WTC11 (cell line): ENCODE measurements around the gene VWA8. TPM values are rescaled to one million over a fixed set of nuclear protein-coding genes. Genes with fewer than 3 reads are reported as not detected.

Source experiments
- ATAC-seq: fragments of 200-7000 bp; cut with Tn5 transposase; 2 replicates; pipeline ENCODE4 v1.10.0; 2021; ENCODE audit warnings: mild to moderate bottlenecking, moderate library complexity
- CTCF ChIA-PET: fragments of 300-600 bp; sonication (Branson Sonifier 250); formaldehyde crosslinking; loops from one replicate; lab custom pipeline; 2021; ENCODE audit warnings: antibody characterized with exemption; lab: Charles Lee
- POLR2A ChIA-PET: fragments of 350-600 bp; sonication (Branson Sonifier 250); formaldehyde crosslinking; loops from one replicate; lab custom pipeline; 2021; ENCODE audit warnings: antibody characterized with exemption; lab: Charles Lee
- DNase-seq: peaks from one replicate; pipeline ENCODE4 v3.0.0; 2021; ENCODE audit warnings: low spot score
- H3K27ac Mint-ChIP-seq: 2 replicates; pipeline ENCODE4 v1.8.0; 2021; ENCODE audit warnings: mixed read lengths
- H3K27me3 Mint-ChIP-seq: 2 replicates; pipeline ENCODE4 v1.8.0; 2021; ENCODE audit warnings: low read depth, mild to moderate bottlenecking, moderate library complexity, mixed read lengths
- H3K36me3 Mint-ChIP-seq: 2 replicates; pipeline ENCODE4 v1.8.0; 2021; ENCODE audit warnings: mixed read lengths
- H3K4me1 Mint-ChIP-seq: 2 replicates; pipeline ENCODE4 v1.8.0; 2022; ENCODE audit warnings: mixed read lengths
- H3K4me3 Mint-ChIP-seq: 2 replicates; pipeline ENCODE4 v1.8.0; 2021; ENCODE audit warnings: mild to moderate bottlenecking, moderate library complexity, mixed read lengths
- H3K9me3 Mint-ChIP-seq: 2 replicates; pipeline ENCODE4 v1.8.0; 2021; ENCODE audit warnings: mixed read lengths
- ATF2 ChIP-seq: sonication (generic); formaldehyde crosslinking; IDR thresholded peaks from 2 replicates; pipeline ENCODE4 v1.8.1; 2022; ENCODE audit warnings: low read depth, missing genetic modification reagents, borderline replicate concordance
- ATF6 ChIP-seq: sonication (generic); formaldehyde crosslinking; IDR thresholded peaks from 2 replicates; pipeline ENCODE4 v1.8.1; 2023; ENCODE audit warnings: mild to moderate bottlenecking, missing genetic modification reagents
- CBFB ChIP-seq: sonication (generic); formaldehyde crosslinking; IDR thresholded peaks from 2 replicates; pipeline ENCODE4 v1.8.1; 2022; ENCODE audit warnings: mild to moderate bottlenecking, low read depth, missing genetic modification reagents
- E2F5 ChIP-seq: sonication (generic); formaldehyde crosslinking; IDR thresholded peaks from 2 replicates; pipeline ENCODE4 v1.8.1; 2022; ENCODE audit warnings: mild to moderate bottlenecking, moderate library complexity, missing genetic modification reagents
- ESRRA ChIP-seq: sonication (generic); formaldehyde crosslinking; IDR thresholded peaks from 2 replicates; pipeline ENCODE4 v1.8.1; 2022; ENCODE audit warnings: mild to moderate bottlenecking, missing genetic modification reagents, borderline replicate concordance
- HMGXB4 ChIP-seq: sonication (generic); formaldehyde crosslinking; IDR thresholded peaks from 2 replicates; pipeline ENCODE4 v1.8.1; 2023; ENCODE audit warnings: mild to moderate bottlenecking, moderate library complexity, missing genetic modification reagents
- MLX ChIP-seq: sonication (generic); formaldehyde crosslinking; IDR thresholded peaks from 2 replicates; pipeline ENCODE4 v1.8.1; 2023; ENCODE audit warnings: mild to moderate bottlenecking, missing genetic modification reagents, moderate library complexity
- MXD4 ChIP-seq: fragments of 250-450 bp; sonication (Bioruptor Pico); IDR thresholded peaks from 2 replicates; pipeline ENCODE4 v1.8.0; 2021; ENCODE audit warnings: mild to moderate bottlenecking, moderate library complexity, borderline replicate concordance
- SP1 ChIP-seq: sonication (generic); formaldehyde crosslinking; conservative IDR thresholded peaks from 2 replicates; pipeline ENCODE4 v1.8.1; 2022; ENCODE audit warnings: missing genetic modification reagents
- USF1 ChIP-seq: sonication (generic); formaldehyde crosslinking; IDR thresholded peaks from 2 replicates; pipeline ENCODE4 v1.8.0; 2022; ENCODE audit warnings: mild to moderate bottlenecking, missing genetic modification reagents
- USF2 ChIP-seq: sonication (generic); formaldehyde crosslinking; IDR thresholded peaks from 2 replicates; pipeline ENCODE4 v1.8.1; 2023; ENCODE audit warnings: mild to moderate bottlenecking, missing genetic modification reagents, moderate library complexity
- ZNF138 ChIP-seq: sonication (generic); formaldehyde crosslinking; conservative IDR thresholded peaks from 2 replicates; pipeline ENCODE4 v1.8.1; 2022; ENCODE audit warnings: mild to moderate bottlenecking, moderate library complexity, missing genetic modification reagents
- ZNF263 ChIP-seq: sonication (generic); formaldehyde crosslinking; IDR thresholded peaks from 2 replicates; pipeline ENCODE4 v1.8.1; 2022; ENCODE audit warnings: low read depth, mild to moderate bottlenecking, moderate library complexity, missing genetic modification reagents
- ZNF396 ChIP-seq: fragments of 250-450 bp; sonication (Bioruptor Pico); IDR thresholded peaks from 2 replicates; pipeline ENCODE4 v1.8.0; 2021; ENCODE audit warnings: mild to moderate bottlenecking, moderate library complexity, borderline replicate concordance
- ZNF416 ChIP-seq: fragments of 250-450 bp; sonication (Bioruptor Pico); IDR thresholded peaks from 2 replicates; pipeline ENCODE4 v1.9.0; 2021; ENCODE audit warnings: mild to moderate bottlenecking, inconsistent platforms
- ZNF423 ChIP-seq: fragments of 250-450 bp; sonication (Bioruptor Pico); IDR thresholded peaks from 2 replicates; pipeline ENCODE4 v2.1.2; 2022; ENCODE audit warnings: mild to moderate bottlenecking, moderate library complexity
- ZNF512 ChIP-seq: sonication (generic); formaldehyde crosslinking; IDR thresholded peaks from 2 replicates; pipeline ENCODE4 v1.8.1; 2022; ENCODE audit warnings: missing genetic modification reagents, borderline replicate concordance
- total RNA-seq: library from RNA; stranded (reverse); gene quantifications from 3 replicates; pipeline ENCODE4 v1.2.3, GENCODE V29; 2021

Gene VWA8
- total RNA-seq, 1 experiment from 2014 or later = 19.9 TPM

- Mint-ChIP-seq H3K4me1 (peaks cover 14% of the 10 kb centered on the region), H3K27ac (no peak overlapping the region), H3K4me3 (no peak overlapping the region), H3K9me3 (no peaks in the 10 kb centered on the region), H3K27me3 (no peaks in the 10 kb centered on the region; the same call in 1 of the 2 replicates), H3K36me3 (no peaks in the 10 kb centered on the region)
- DNase-seq (no peak), ATAC-seq (no peak)
- no peak for TF ChIP-seq MXD4 (CRISPR knock-in tag)
- TF ChIP-seq CBFB (CRISPR knock-in tag) = no peak
- no peak for TF ChIP-seq MLX (CRISPR knock-in tag)
- TF ChIP-seq ZNF138 (CRISPR knock-in tag) = no peak
- TF ChIP-seq ZNF423 (CRISPR knock-in tag) = no peak
- no peak for TF ChIP-seq USF2 (CRISPR knock-in tag)
- no peak for TF ChIP-seq ZNF396
- no peak for TF ChIP-seq E2F5
- ChIA-PET CTCF (no interaction called here), POLR2A (no interaction called here)
These were observed 432.9 kb downstream of the VWA8 start for GRCh38 chr13:41528021-41528420.

GRCh38 chr13:41520660-41521630 lies 440.0 kb downstream of the VWA8 start:
- Mint-ChIP-seq H3K9me3 (peaks cover 28% of the 10 kb centered on the region), H3K27ac (no peak overlapping the region), H3K4me3 (no peak overlapping the region), H3K4me1 (peaks cover 14% of the 10 kb centered on the region), H3K36me3 (0 out of 2 replicates have a peak, but pooled peaks cover 3% of the 10 kb centered on the region), H3K27me3 (no peaks in the 10 kb centered on the region; the same call in 1 of the 2 replicates)
- ATAC-seq (no peak), DNase-seq (no peak)
- POLR2A ChIA-PET = no interaction called here
- TF ChIP-seq ZNF416 (CRISPR knock-in tag) (no peak), SP1 (no peak)
- CTCF ChIA-PET = no interaction called here

GRCh38 chr13:41520016-41520659 lies 440.8 kb downstream of the VWA8 start:
- no peak for ATAC-seq
- H3K27me3 Mint-ChIP-seq = no peaks in the 10 kb centered on the region; the same call in 1 of the 2 replicates
- ChIA-PET POLR2A (no interaction called here), CTCF (no interaction called here)
- peaks cover 14% of the 10 kb centered on the region for H3K4me1 Mint-ChIP-seq
- H3K9me3 Mint-ChIP-seq = peaks cover 28% of the 10 kb centered on the region
- H3K36me3 Mint-ChIP-seq = 0 out of 2 replicates have a peak, but pooled peaks cover 3% of the 10 kb centered on the region
- DNase-seq = no peak
- H3K4me3 Mint-ChIP-seq = no peak overlapping the region
- H3K27ac Mint-ChIP-seq = no peak overlapping the region
- no peak for TF ChIP-seq ATF2
- TF ChIP-seq ZNF263 (CRISPR knock-in tag) = no peak
- no peak for TF ChIP-seq ZNF512 (CRISPR knock-in tag)
- no peak for TF ChIP-seq MLX (CRISPR knock-in tag)
- no peak for TF ChIP-seq HMGXB4 (CRISPR knock-in tag)
- no peak for TF ChIP-seq USF1 (CRISPR knock-in tag)
- TF ChIP-seq ESRRA (CRISPR knock-in tag) = no peak
- no peak for TF ChIP-seq ATF6 (CRISPR knock-in tag)
